GOT3 (cell line): ENCODE measurements around the gene HOXA3.
A peak's percentile ranks its signal among the peaks of the same experiment; 100 is the strongest.

Experiments used
- DNase-seq: peaks from one replicate; lab custom pipeline; 2025; ENCODE audit warnings: mixed read lengths; lab: John Stamatoyannopoulos, UW

The HOXA3 gene

GRCh38 chr7:27165996-27166530 is 13.7 kb upstream of the HOXA3 start:
- no peak for DNase-seq

- DNase-seq = peak; percentile 74
These were observed 13.0 kb upstream of the HOXA3 start, which contains the start of gene HOXA9 for GRCh38 chr7:27165089-27165995. Gene HOXA9, minus strand, starts transcription at chr7:27165537. Its CDS starts 80 bp downstream, at chr7:27165457.

GRCh38 chr7:27164367-27165088 is 12.1 kb upstream of the HOXA3 start:
- no peak for DNase-seq

GRCh38 chr7:27164045-27164366 is 11.6 kb upstream of the HOXA3 start:
- DNase-seq = no peak

GRCh38 chr7:27163288-27164044 is 11.1 kb upstream of the HOXA3 start:
- no peak for DNase-seq

- no peak for DNase-seq
These were observed 10.3 kb upstream of the HOXA3 start for GRCh38 chr7:27162561-27163287.

GRCh38 chr7:27161721-27162560 is 9.6 kb upstream of the HOXA3 start:
- DNase-seq = no peak

DNA sequence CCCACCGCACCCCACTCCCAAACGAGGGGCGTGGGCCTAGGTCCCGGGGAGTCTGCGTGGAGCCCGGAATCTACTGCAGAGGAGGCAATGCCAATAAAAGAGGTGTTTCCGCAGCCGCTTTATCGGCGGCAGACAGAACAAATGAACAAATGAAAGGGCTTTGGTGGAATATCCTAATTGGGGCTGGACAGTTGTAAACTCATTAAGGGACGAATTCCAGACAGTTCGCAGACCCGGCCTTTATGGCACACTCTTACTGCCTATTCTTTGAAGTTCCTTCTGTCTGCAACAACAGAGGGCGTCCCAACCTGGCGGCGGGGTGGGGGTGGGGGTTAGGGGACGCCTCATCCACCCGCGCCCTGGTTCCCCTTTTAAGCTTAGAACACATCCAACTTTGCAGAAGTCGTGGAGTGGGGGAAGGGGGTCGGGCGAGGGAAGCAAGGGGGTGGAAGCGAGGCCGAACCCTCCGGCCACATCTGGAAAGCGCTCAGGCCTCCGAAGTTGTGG is 8.9 kb upstream of the HOXA3 start:
- no peak for DNase-seq

DNA sequence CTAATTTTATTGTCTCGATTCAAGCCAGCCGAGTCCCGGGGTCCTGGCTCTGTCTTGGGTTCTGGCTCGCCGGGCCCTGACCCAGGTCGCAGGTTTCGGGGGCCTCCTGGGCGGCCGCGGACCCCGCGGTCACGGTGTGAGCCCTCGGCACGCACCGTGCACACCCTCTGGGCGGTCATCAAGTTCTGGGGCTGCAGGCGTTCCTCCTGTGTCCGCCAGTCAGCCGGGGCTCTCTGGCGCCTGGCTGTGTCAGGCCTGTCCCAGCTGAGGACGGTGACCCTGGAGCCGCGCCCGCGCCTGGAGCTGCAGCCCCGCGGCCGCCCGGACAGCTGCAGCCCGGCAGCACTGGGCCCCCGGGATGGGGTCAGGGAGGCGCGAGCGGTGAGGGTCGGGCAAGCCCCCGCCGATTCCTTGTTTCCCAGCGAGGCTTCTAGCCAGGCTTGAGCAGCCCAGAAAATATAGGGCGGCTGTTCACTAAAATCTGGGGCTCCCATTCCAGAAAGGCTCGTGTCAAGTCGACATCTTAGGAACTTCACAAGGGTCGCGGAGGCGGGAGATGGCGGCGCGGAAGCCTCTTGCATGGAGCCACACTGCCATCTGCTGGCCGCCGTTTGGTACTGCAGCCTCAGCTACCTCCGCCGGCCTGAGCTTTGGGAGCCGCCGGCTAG is 8.3 kb upstream of the HOXA3 start:
- peak; percentile 81 for DNase-seq

- no peak for DNase-seq
These were observed 7.8 kb upstream of the HOXA3 start for GRCh38 chr7:27160145-27160545.

DNA sequence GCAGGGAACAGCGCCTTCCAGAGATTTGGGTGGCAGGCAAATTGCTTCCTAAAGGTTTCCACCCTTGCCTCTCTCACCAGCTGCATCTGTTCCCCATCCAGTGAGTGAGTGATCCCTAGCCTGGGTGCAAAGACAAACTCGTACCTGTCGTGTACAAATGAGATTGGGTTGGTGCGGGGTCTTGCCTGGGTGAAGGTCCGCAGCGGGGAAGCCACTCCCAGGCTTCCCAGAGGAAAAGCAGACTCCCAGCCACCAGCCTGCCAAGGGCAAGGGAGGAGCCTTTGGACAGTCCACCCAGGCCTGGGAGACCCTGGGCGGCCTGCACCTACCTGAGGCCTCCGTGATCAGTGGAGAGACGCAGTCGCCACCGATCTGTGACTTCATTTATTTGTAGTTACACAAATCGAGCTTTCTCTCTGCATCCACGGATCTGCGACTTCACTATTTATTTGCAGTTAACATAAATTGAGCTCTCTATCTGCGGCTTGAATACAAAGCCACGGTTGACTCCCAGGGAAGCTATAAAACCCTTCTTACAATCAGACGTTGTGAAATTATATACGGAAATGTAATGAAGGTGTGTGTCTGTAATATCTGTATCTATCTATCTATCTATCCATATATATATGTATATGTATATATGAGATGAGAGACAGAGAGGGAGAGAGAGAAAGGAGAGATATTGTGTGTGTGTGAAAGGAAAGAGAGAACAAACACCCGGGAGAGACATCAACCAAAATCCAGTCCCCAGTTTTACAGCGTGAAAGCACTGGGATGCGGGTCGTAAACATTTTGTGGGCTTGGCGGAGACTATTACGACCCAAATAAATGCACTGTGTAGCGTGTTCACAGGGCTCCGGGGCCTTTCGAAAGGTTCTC is 7.1 kb upstream of the HOXA3 start:
- DNase-seq = no peak

DNA sequence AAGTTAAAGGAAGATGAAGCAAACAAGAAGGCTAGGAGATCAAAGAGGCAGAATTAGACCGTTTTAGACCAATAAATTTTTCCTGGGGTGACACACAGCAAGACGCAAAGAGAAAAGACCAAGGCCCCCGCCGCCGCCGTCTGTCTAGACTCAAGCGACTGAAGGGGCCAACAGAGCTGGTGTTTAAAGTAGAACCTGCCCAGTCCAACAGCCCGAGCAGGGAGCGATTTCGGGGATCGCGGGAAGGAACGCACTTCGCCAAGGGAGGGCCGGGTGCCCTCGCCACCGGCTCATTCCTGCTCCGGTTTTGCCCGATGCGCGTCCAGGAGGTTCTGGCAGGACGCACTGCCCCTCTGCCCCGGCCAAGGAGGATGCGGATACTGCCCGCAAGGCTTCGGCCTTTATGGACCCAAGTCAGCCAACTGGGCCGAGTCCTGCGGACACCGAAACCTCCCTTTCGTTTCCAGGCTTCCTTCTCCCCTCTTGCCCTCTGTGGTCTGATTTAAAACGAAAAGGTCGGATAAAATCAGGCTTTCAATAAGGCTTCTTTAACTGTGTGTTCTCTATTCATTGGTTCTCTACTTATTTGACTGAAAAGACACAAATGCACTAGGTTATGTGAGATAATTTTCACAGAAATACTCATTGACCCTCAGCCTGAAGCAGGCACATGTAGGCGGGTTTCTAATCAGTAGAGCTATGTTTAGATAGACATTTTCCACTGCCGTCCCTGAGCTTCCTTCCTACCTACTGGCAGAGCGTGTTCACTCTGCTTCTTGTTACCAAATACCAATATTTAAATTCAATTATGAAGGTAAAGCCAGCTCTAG is 6.3 kb upstream of the HOXA3 start:
- no peak for DNase-seq

- no peak for DNase-seq
These were observed 5.5 kb upstream of the HOXA3 start for GRCh38 chr7:27157702-27158431.

- DNase-seq = no peak
These were observed 4.7 kb upstream of the HOXA3 start for GRCh38 chr7:27156916-27157701.

DNA sequence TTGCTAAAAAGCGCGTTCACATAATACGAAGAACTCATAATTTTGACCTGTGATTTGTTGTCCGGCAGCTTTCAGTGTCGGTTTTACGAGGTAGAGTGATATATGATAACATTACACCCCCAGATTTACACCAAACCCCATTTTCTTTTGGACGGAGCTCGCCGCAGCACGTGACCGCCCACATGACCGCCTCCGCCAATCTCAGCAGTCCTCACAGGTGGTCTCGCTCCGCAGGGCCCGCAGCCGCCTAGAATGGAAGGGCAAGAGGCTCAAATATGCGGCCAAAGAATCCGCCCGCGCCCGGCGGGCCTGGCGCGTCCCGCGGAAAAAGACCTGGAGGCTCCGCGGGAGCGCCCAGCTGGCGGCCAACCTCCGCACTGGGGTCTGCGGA is 4.1 kb upstream of the HOXA3 start, which contains the start of gene HOXA7:
Gene HOXA7, minus strand, starts transcription at position 168 of the 391 bp plus-strand sequence. Its CDS starts 130 bp downstream, at position 38.
- DNase-seq = no peak

DNA sequence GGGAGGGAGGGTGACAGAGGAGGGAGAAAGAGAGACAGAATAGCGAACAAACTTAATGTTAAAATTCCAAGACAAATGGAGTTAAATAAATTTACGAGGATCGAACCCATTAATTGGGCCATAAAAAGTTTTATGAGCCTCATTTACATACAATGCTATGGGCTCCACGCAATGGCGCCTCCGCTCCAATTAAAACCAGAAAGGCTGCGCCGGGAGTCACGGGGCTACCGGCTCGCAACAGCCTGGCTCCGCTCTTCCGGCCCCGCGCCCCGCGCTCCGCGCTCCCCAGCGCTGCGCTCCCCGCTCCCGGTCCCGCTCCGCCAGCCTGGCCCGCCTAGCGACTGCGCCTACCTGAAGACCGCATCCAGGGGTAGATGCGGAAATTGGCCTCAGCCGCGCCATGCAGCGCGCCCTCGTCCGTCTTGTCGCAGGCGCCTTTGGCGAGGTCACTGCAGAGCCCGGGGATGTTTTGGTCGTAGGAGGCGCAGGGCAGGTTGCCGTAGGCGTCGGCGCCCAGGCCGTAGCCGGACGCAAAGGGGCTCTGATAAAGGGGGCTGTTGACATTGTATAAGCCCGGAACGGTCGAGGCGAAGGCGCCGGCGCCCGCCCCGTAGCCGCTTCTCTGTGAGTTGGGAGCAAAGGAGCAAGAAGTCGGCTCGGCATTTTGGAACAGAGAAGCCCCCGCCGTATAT is 3.6 kb upstream of the HOXA3 start:
- no peak for DNase-seq
